Progenitor cell of endocrine pancreas (in vitro differentiated cells): ENCODE results near the gene AHCYL1. TPM values are rescaled to one million over a fixed set of nuclear protein-coding genes. Genes with fewer than 3 reads are reported as not detected.
A peak's percentile ranks its signal among the peaks of the same experiment; 100 is the strongest.

Experiments
- DNase-seq: peaks from one replicate; pipeline ENCODE4 v3.0.0; 2021; ENCODE audit warnings: low spot score; ENCODE audit not compliant: unreplicated experiment
- H3K27ac Mint-ChIP-seq: 2 replicates; pipeline ENCODE4 v1.8.0; 2021; ENCODE audit warnings: mild to moderate bottlenecking, moderate library complexity, mixed read lengths
- H3K27me3 Mint-ChIP-seq: 2 replicates; pipeline ENCODE4 v1.8.0; 2021; ENCODE audit warnings: mixed read lengths
- H3K36me3 Mint-ChIP-seq: 2 replicates; pipeline ENCODE4 v1.8.0; 2022; ENCODE audit warnings: mixed read lengths; ENCODE audit not compliant: insufficient read depth
- H3K4me1 Mint-ChIP-seq: 2 replicates; pipeline ENCODE4 v1.8.0; 2021; ENCODE audit warnings: low read depth, mixed read lengths
- H3K4me3 Mint-ChIP-seq: 2 replicates; pipeline ENCODE4 v1.8.0; 2021; ENCODE audit warnings: low read depth, mild to moderate bottlenecking, moderate library complexity, mixed read lengths
- H3K9me3 Mint-ChIP-seq: 2 replicates; pipeline ENCODE4 v1.8.0; 2021; ENCODE audit warnings: low read depth, mixed read lengths
- CTCF ChIP-seq: fragments of 200-600 bp; sonication (generic); IDR thresholded peaks from one replicate; pipeline ENCODE4 v1.5.0; 2021; ENCODE audit warnings: antibody characterized with exemption, mild to moderate bottlenecking; ENCODE audit not compliant: unreplicated experiment
- total RNA-seq: library from RNA; stranded (reverse); gene quantifications from 2 replicates; pipeline ENCODE4 v1.2.1, GENCODE V29; 2021

The AHCYL1 gene
- total RNA-seq, 1 donor from 2014 or later, result 90.2 TPM

- Mint-ChIP-seq H3K4me3 (no peak overlapping the region), H3K27me3 (no peaks in the 10 kb centered on the region), H3K36me3 (peaks cover 15% of the 10 kb centered on the region), H3K9me3 (no peaks in the 10 kb centered on the region), H3K27ac (no peak overlapping the region), H3K4me1 (peaks cover 55% of the 10 kb centered on the region)
- no peak for DNase-seq
- TF ChIP-seq CTCF, result no peak
Measured at GRCh38 chr1:109991400-109991925, 6.9 kb downstream of the AHCYL1 start.

- Mint-ChIP-seq H3K27me3 (no peaks in the 10 kb centered on the region), H3K4me3 (no peak overlapping the region), H3K27ac (no peak overlapping the region), H3K4me1 (peaks cover 48% of the 10 kb centered on the region), H3K9me3 (no peaks in the 10 kb centered on the region), H3K36me3 (peaks cover 10% of the 10 kb centered on the region)
- TF ChIP-seq CTCF, result no peak
- DNase-seq, result no peak
Measured at GRCh38 chr1:109993885-109994284, 9.3 kb downstream of the AHCYL1 start.

GRCh38 chr1:109994654-109995053 is 10.1 kb downstream of the AHCYL1 start:
- H3K36me3 Mint-ChIP-seq, result peaks cover 7% of the 10 kb centered on the region
- H3K4me1 Mint-ChIP-seq, result peaks cover 42% of the 10 kb centered on the region
- H3K9me3 Mint-ChIP-seq, result no peaks in the 10 kb centered on the region
- no peak overlapping the region for H3K4me3 Mint-ChIP-seq
- peak overlapping the region; percentile 33 for H3K27ac Mint-ChIP-seq
- no peak for TF ChIP-seq CTCF
- no peak for DNase-seq
- no peaks in the 10 kb centered on the region for H3K27me3 Mint-ChIP-seq

- H3K9me3 Mint-ChIP-seq, result no peaks in the 10 kb centered on the region
- no peak overlapping the region for H3K4me3 Mint-ChIP-seq
- peak overlapping the region; percentile 9 for H3K27ac Mint-ChIP-seq
- no peaks in the 10 kb centered on the region for H3K27me3 Mint-ChIP-seq
- TF ChIP-seq CTCF, result no peak
- H3K36me3 Mint-ChIP-seq, result peaks cover 4% of the 10 kb centered on the region
- DNase-seq, result no peak
- H3K4me1 Mint-ChIP-seq, result peaks cover 37% of the 10 kb centered on the region
Measured at GRCh38 chr1:109995536-109995935, 11.0 kb downstream of the AHCYL1 start.

GRCh38 chr1:109996476-109996875 is 11.9 kb downstream of the AHCYL1 start:
- Mint-ChIP-seq H3K9me3 (no peaks in the 10 kb centered on the region), H3K27ac (no peak overlapping the region), H3K4me1 (peaks cover 30% of the 10 kb centered on the region), H3K27me3 (no peaks in the 10 kb centered on the region), H3K4me3 (no peak overlapping the region), H3K36me3 (peaks cover 2% of the 10 kb centered on the region)
- no peak for TF ChIP-seq CTCF
- no peak for DNase-seq
